HEK293 (cell line): ENCODE data around the gene PGM2.

Experiments used
- CTCF ChIP-seq: fragments of 450-650 bp; formaldehyde crosslinking; IDR thresholded peaks from 2 replicates; pipeline ENCODE4 v1.5.1; 2016; ENCODE audit warnings: missing biosample characterization, missing genetic modification characterization
- ZBTB49 ChIP-seq: fragments of 450-650 bp; formaldehyde crosslinking; IDR thresholded peaks from 2 replicates; pipeline ENCODE4 v1.5.1; 2016; ENCODE audit warnings: missing biosample characterization, missing genetic modification characterization, low read depth
- ZNF670 ChIP-seq: fragments of 450-650 bp; formaldehyde crosslinking; IDR thresholded peaks from 2 replicates; pipeline ENCODE4 v1.5.1; 2016; ENCODE audit warnings: missing biosample characterization, missing genetic modification characterization, low read depth

- TF ChIP-seq CTCF (tag by site-specific recombination): no peak
- no peak for TF ChIP-seq ZNF670 (tag by site-specific recombination)
- TF ChIP-seq ZBTB49 (tag by site-specific recombination): no peak
Observed at GRCh38 chr4:37903901-37904300, 77.4 kb downstream of the PGM2 start.
